Prostate gland (tissue), 2 donors: ENCODE data around the gene TIMP2.

Experiments
- CTCF ChIP-seq, 4 experiments: fragments of 200-600 bp in 2 of 4; fragments of 450-650 bp in 2 of 4; sonication (generic) in 2 of 4; IDR thresholded peaks; 1 replicate in 3 of 4; 2 replicates in 1 of 4; pipeline ENCODE4 v1.5.1; 2016 to 2019; ENCODE audit warnings: antibody characterized with exemption in 4 of 4, mild to moderate bottlenecking in 2 of 4, moderate library complexity in 2 of 4
- POLR2A ChIP-seq: fragments of 450-650 bp; IDR thresholded peaks from one replicate; pipeline ENCODE4 v1.6.1; 2016; ENCODE audit warnings: antibody characterized with exemption, mild to moderate bottlenecking

- TF ChIP-seq CTCF (IDR thresholded peaks at IDR 0.05) (no peak), POLR2A (no peak)
These were observed 26.2 kb downstream of the TIMP2 start for GRCh38 chr17:78898947-78899346.
